Keratinocyte (primary cell): ENCODE results near the gene TRIM27. TPM values are rescaled to one million over a fixed set of nuclear protein-coding genes. Genes with fewer than 3 reads are reported as not detected.

Experiments
- DNase-seq: peaks from one replicate; pipeline ENCODE4 v3.0.0-alpha.2; 2011; ENCODE audit warnings: low read depth, missing footprints, low spot score
- FAIRE-seq: peaks from 2 replicates; lab custom pipeline; 2011; peaks lifted over from hg19 to GRCh38; lab: Jason Lieb, UNC
- H2AFZ ChIP-seq: 2 replicates; pipeline ENCODE4 v1.6.0; 2012; ENCODE audit warnings: low read length, control low read depth, inconsistent platforms; ENCODE audit not compliant: control insufficient read depth
- H3K27ac ChIP-seq: 2 replicates; pipeline ENCODE4 v1.5.1; 2011; ENCODE audit warnings: low read length; ENCODE audit not compliant: control insufficient read depth, insufficient read depth
- H3K27me3 ChIP-seq: 3 replicates; pipeline ENCODE4 v1.6.0; 2011; ENCODE audit warnings: low read length; ENCODE audit not compliant: control insufficient read depth, insufficient read depth; ENCODE audit errors: extremely low read depth
- H3K36me3 ChIP-seq, 2 experiments: 2 replicates in 1 of 2; 3 replicates in 1 of 2; pipeline ENCODE4 v1.5.1; 2011; ENCODE audit warnings: low read length in 2 of 2, mild to moderate bottlenecking in 1 of 2; ENCODE audit not compliant: control insufficient read depth in 2 of 2, insufficient read depth in 2 of 2; ENCODE audit errors: extremely low read depth in 1 of 2
- H3K4me1 ChIP-seq: 3 replicates; pipeline ENCODE4 v1.5.1; 2011; ENCODE audit warnings: low read length; ENCODE audit not compliant: control insufficient read depth, insufficient read depth; ENCODE audit errors: extremely low read depth
- H3K4me2 ChIP-seq: 3 replicates; pipeline ENCODE4 v1.6.0; 2011; ENCODE audit warnings: low read depth, low read length; ENCODE audit not compliant: control insufficient read depth, insufficient read depth; ENCODE audit errors: extremely low read depth
- H3K4me3 ChIP-seq, 3 experiments: fragments of 200-600 bp in 1 of 3; sonication (generic) in 1 of 3; 2 replicates in 2 of 3; 3 replicates in 1 of 3; pipeline ENCODE4 v1.5.1; 2011 to 2016; ENCODE audit warnings: low read length in 3 of 3, mild to moderate bottlenecking in 3 of 3, control low read depth in 2 of 3, inconsistent platforms in 1 of 3, low read depth in 1 of 3, mixed read lengths in 1 of 3, mixed run types in 1 of 3, moderate library complexity in 1 of 3; ENCODE audit not compliant: control insufficient read depth in 2 of 3, insufficient read depth in 2 of 3; ENCODE audit errors: extremely low read depth in 1 of 3
- H3K79me2 ChIP-seq: 2 replicates; pipeline ENCODE4 v1.6.0; 2012; ENCODE audit warnings: low read length; ENCODE audit not compliant: control insufficient read depth, insufficient read depth
- H3K9ac ChIP-seq: 3 replicates; pipeline ENCODE4 v1.6.0; 2011; ENCODE audit warnings: low read length; ENCODE audit not compliant: control insufficient read depth, insufficient read depth; ENCODE audit errors: extremely low read depth
- H3K9me1 ChIP-seq: 3 replicates; pipeline ENCODE4 v1.6.0; 2011; ENCODE audit warnings: low read length; ENCODE audit not compliant: control insufficient read depth, insufficient read depth; ENCODE audit errors: extremely low read depth
- H3K9me3 ChIP-seq: 2 replicates; pipeline ENCODE4 v1.5.1; 2012; ENCODE audit warnings: low read depth, low read length; ENCODE audit not compliant: control insufficient read depth
- H4K20me1 ChIP-seq: 3 replicates; pipeline ENCODE4 v1.6.0; 2011; ENCODE audit warnings: low read length; ENCODE audit not compliant: control insufficient read depth, insufficient read depth; ENCODE audit errors: extremely low read depth
- EZH2 ChIP-seq: IDR thresholded peaks from one replicate; pipeline ENCODE4 v1.6.1; 2012; ENCODE audit warnings: inconsistent platforms, mild to moderate bottlenecking, low read length, moderate library complexity
- dilution Hi-C: fragments of 300-500 bp; cut with MboI; formaldehyde crosslinking; loops from one replicate; pipeline ENCODE4 v1.7.0; 2020; ENCODE audit warnings: low sequenced_read_pairs; ENCODE audit not compliant: extremely low pct_ligation_motif_present
- polyA plus RNA-seq, 5 experiments: library from polyadenylated mRNA; depleted of rRNA in 3 of 5; stranded (reverse) in 3 of 5; stranded (forward) in 1 of 5; unstranded in 1 of 5; fragments of >200 nt; gene quantifications; 1 replicate in 1 of 5; 2 replicates in 3 of 5; 3 replicates in 1 of 5; pipeline versions ENCODE4 v1.2.1 to v1.2.3, GENCODE V29; 2011 to 2012; ENCODE audit warnings: missing spikeins in 2 of 5, low read depth in 1 of 5, low replicate concordance in 1 of 5
- TF ChIP-seq, protein P1 (sequence below), 3 experiments: IDR thresholded peaks in 1 of 3; conservative IDR thresholded peaks in 1 of 3; optimal IDR thresholded peaks in 1 of 3; 2 replicates in 2 of 3; 3 replicates in 1 of 3; pipeline versions ENCODE3 to v1.5.1; 2011; ENCODE audit warnings: low read length in 3 of 3, mild to moderate bottlenecking in 3 of 3, moderate library complexity in 2 of 3, control low read depth in 1 of 3, inconsistent platforms in 1 of 3; ENCODE audit not compliant: insufficient read depth in 2 of 3; ENCODE audit errors: extremely low read depth in 1 of 3

The TRIM27 gene
- polyA plus RNA-seq, 1 donor (not counting 4 experiments of a cell fraction or from before 2014, with no cell fraction given), result 47.3 TPM

DNA sequence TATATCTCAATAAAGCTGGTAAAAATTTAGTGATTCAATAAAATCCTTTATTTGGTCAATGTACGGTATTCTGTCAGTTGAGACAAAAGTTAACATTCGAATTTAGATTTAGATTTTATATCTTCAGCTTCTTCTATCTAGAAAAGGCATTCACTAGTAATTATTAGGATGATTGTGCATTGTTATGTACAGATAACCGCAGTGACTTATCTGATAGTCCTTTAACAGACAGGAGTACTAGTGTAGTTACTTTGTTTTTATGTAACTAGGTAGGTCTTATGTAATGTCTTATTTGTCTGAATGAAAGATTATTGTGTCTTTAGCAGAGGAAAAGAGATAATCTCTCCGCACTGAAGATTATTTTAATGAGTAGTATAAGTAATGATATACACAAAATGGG, 31.3 kb downstream of the TRIM27 start:
- H3K4me2 ChIP-seq, result no peak overlapping the region
- no peak overlapping the region for H2AFZ ChIP-seq
- no peak overlapping the region for H3K9ac ChIP-seq
- dilution Hi-C loops, result no loop called here
- H3K36me3 ChIP-seq, result no peaks in the 10 kb centered on the region
- H3K27ac ChIP-seq, result no peak overlapping the region
- no peaks in the 10 kb centered on the region for H3K27me3 ChIP-seq
- no peaks in the 10 kb centered on the region for H3K79me2 ChIP-seq
- no peaks in the 10 kb centered on the region for H3K4me1 ChIP-seq
- H3K9me1 ChIP-seq, result no peaks in the 10 kb centered on the region
- no peaks in the 10 kb centered on the region for H3K9me3 ChIP-seq
- no peak for TF ChIP-seq EZH2
- TF ChIP-seq, protein P1, sequence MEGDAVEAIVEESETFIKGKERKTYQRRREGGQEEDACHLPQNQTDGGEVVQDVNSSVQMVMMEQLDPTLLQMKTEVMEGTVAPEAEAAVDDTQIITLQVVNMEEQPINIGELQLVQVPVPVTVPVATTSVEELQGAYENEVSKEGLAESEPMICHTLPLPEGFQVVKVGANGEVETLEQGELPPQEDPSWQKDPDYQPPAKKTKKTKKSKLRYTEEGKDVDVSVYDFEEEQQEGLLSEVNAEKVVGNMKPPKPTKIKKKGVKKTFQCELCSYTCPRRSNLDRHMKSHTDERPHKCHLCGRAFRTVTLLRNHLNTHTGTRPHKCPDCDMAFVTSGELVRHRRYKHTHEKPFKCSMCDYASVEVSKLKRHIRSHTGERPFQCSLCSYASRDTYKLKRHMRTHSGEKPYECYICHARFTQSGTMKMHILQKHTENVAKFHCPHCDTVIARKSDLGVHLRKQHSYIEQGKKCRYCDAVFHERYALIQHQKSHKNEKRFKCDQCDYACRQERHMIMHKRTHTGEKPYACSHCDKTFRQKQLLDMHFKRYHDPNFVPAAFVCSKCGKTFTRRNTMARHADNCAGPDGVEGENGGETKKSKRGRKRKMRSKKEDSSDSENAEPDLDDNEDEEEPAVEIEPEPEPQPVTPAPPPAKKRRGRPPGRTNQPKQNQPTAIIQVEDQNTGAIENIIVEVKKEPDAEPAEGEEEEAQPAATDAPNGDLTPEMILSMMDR (optimal IDR thresholded peaks at IDR 0.05 in 1 of 3, IDR thresholded peaks at IDR 0.05 in 1 of 3, conservative IDR thresholded peaks at IDR 0.05 in 1 of 3; ENCODE audit: extremely low read depth in 1 of 3, insufficient read depth in 2 of 3, low read length in 3 of 3), result no peak
- no peak overlapping the region for H3K4me3 ChIP-seq
- DNase-seq (no peak), FAIRE-seq (no peak)
- no peaks in the 10 kb centered on the region for H4K20me1 ChIP-seq

DNA sequence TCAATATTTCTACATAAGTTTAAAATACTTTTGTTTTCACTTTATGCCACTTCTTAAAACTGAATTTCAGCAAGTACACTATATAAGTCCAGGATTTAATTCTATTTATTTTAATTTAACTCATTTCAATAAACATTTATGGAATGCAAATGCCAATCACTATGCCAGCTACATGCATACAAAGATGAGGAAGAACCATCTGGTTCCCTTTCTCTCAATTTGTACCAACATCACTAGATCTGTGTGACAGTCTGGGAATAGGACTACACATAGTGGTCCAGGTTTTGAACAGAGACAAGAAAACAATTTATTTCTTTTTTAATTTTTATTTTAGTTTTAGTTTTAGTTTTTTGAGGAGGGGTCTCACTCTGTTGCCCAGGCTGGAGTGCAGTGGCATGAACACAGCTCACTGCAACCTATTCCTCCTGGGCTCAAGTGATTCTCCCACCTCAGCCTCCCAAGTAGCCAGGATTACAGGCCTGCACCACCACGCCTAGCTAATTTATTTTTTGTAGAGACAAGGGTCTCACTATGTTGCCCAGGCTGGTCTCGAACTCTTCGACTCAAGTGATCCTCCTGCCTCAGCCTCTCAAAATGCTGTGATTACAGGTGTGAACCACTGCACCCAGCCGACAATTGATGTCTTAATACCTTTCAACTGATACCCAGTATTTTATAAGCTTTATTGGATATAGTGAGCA, 35.8 kb downstream of the TRIM27 start:
- Histone ChIP-seq H4K20me1 (no peaks in the 10 kb centered on the region), H3K27ac (no peak overlapping the region), H2AFZ (no peak overlapping the region), H3K4me3 (no peak overlapping the region), H3K4me2 (no peak overlapping the region), H3K36me3 (no peaks in the 10 kb centered on the region), H3K79me2 (no peaks in the 10 kb centered on the region), H3K27me3 (peaks cover 1% of the 10 kb centered on the region), H3K9me3 (no peaks in the 10 kb centered on the region), H3K9ac (no peak overlapping the region), H3K9me1 (no peaks in the 10 kb centered on the region), H3K4me1 (no peaks in the 10 kb centered on the region)
- DNase-seq (no peak), FAIRE-seq (no peak)
- TF ChIP-seq EZH2, result no peak
- TF ChIP-seq, protein P1 (optimal IDR thresholded peaks at IDR 0.05 in 1 of 3, IDR thresholded peaks at IDR 0.05 in 1 of 3, conservative IDR thresholded peaks at IDR 0.05 in 1 of 3; ENCODE audit: extremely low read depth in 1 of 3, insufficient read depth in 2 of 3, low read length in 3 of 3), result no peak
- dilution Hi-C loops, result no loop called here
